Measurements from ENCODE around the gene HLA-DRB5.
"Not testable (repeated sequence)": the region's sequence is repeated elsewhere in the genome, so short reads cannot be mapped to it uniquely, and the experiment has no call there.

The HLA-DRB5 gene

GRCh38 chr6:32517654-32518445, 12.2 kb downstream of the HLA-DRB5 start:
- DNase-seq (ENCODE audit: low read depth, low spot score): no peak

GRCh38 chr6:32501016-32501415, 29.1 kb downstream of the HLA-DRB5 start:
- no peak for DNase-seq (ENCODE audit: low read depth, low spot score)

- no peak for DNase-seq (ENCODE audit: low read depth, low spot score)
These were observed 37.7 kb downstream of the HLA-DRB5 start for GRCh38 chr6:32492351-32492750.

- no peak for DNase-seq (ENCODE audit: low read depth, low spot score)
These were observed 38.4 kb downstream of the HLA-DRB5 start for GRCh38 chr6:32491700-32492099.

GRCh38 chr6:32488083-32488482, 42.0 kb downstream of the HLA-DRB5 start:
- no peak for DNase-seq (ENCODE audit: low read depth, low spot score)

- DNase-seq (ENCODE audit: low read depth, low spot score): no peak
These were observed 45.5 kb downstream of the HLA-DRB5 start for GRCh38 chr6:32484614-32484998.

GRCh38 chr6:32483968-32484613, 46.0 kb downstream of the HLA-DRB5 start:
- no peak for DNase-seq (ENCODE audit: low read depth, low spot score)

- DNase-seq (ENCODE audit: low read depth, low spot score): no peak
These were observed 54.5 kb downstream of the HLA-DRB5 start for GRCh38 chr6:32475392-32476206.

GRCh38 chr6:32473376-32474348, 56.4 kb downstream of the HLA-DRB5 start:
- not testable (repeated sequence) for DNase-seq (ENCODE audit: low read depth, low spot score)

GRCh38 chr6:32472781-32473375, 57.2 kb downstream of the HLA-DRB5 start:
- no peak for DNase-seq (ENCODE audit: low read depth, low spot score)

GRCh38 chr6:32467743-32468503, 62.2 kb downstream of the HLA-DRB5 start:
- not testable (repeated sequence) for DNase-seq (ENCODE audit: low read depth, low spot score)

Measured in activated CD4-positive, CD25-positive, alpha-beta regulatory T cell treated with anti-CD3 and anti-CD28 coated beads, Interleukin-2, amount 50 U/mL, for 16 hours (primary cell).